Measurements from ENCODE around the gene RESF1.
"Not testable (repeated sequence)": the region's sequence is repeated elsewhere in the genome, so short reads cannot be mapped to it uniquely, and the experiment has no call there.

Gene RESF1

GRCh38 chr12:31959161-31959700 lies at the start of gene RESF1:
TSS of gene RESF1 (plus strand) at chr12:31959415. CDS start at chr12:31980956, 21,541 bp downstream.
- ATAC-seq = peak; percentile 85 to 88

DNA sequence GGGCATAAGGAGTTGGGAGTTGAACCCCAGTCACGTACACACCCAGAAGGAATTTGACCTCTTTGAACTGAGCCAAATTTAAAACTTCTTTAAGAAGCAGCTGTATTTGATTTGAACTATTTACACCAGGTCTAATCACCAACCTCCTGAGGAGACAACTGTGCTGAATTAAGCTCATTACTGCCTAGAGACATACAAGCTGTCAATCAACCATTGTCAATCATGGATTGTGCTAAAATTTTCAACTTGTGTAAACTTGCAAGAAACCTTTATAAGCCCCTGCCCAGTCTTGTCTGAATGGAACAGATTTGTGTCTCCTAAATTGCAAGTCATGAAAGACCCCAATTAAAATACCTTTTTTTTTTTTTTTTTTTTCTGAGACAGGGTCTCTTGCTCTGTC lies 44.3 kb upstream of the RESF1 start:
- no peak for ATAC-seq

DNA sequence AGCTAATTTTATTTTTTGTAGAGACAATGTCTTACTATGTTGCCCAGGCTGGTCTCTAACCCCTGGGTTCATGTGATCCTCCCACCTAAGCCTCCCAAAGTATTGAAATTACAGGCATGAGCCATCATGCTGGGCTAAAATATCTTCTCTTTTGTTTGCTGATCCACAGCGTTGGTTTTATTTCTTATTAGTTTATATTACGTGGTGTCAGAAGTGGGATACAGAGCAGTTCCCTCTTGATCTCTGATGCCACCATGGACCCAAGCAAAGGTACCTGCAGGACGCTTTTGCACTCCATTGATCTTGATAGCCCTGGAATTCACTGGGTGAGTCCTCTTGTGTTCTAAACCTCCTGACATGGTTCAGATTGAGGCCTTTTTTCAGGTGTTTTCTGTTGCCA lies 43.8 kb upstream of the RESF1 start:
- no peak for ATAC-seq

GRCh38 chr12:31922341-31923062 lies 36.7 kb upstream of the RESF1 start:
- no peak for ATAC-seq

DNA sequence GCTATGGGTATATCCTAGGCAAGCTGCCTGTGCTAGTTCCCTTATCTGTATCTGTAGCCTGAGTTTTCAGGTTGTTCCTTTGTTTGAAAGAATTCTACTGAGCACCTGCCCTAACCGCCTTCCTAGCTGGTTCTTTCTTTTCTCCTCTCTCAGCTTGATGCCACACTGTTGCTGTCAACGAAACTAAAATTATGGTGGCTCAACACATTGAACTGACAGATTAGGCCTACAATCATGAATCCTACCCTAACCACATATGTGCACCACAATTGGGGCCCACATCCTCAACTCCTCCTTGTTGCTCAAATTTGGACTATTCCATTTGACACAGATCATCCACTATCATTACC lies 36.2 kb upstream of the RESF1 start:
- no peak for ATAC-seq

DNA sequence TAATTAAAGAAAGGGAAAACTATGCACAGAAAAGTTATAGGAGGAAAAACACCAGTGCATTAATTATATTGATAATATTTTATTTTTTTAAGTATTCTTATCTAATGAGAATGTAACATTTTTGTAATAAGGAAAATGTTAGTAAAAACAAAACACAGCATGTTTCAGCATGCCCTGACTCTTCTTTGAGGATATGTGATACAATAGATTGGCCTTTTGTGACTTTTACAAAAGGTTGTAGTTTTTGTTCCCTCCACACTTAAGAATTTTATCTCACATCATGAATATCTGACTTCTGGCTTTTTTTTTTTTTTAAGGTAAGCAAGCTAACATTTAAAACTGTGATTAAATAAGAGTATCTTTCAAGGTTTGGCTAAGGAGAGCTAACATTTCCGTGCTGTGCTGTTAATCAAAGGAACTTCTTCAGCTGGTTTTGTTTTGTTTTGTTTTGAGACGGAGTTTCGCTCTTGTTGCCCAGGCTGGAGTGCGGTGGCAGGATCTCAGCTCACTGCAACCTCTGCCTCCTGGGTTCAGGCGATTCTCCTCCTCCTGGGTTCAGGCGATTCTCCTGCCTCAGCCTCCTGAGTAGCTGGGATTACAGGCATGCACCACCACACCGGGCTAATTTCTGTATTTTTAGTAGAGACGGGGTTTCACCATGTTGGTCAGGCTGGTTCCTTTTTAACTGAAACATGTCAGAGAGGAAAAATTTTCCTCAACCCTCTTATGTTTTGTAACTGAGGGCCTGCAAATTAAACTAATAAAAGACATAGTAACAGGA lies 30.8 kb upstream of the RESF1 start:
- ATAC-seq = peak; percentile 25 to 51

GRCh38 chr12:31929027-31929526 lies 30.1 kb upstream of the RESF1 start:
- peak; percentile 48 to 57 for ATAC-seq

- no peak for ATAC-seq
Measured at GRCh38 chr12:31931796-31932715, 27.2 kb upstream of the RESF1 start.

- ATAC-seq = no peak
Measured at GRCh38 chr12:31944299-31944698, 14.9 kb upstream of the RESF1 start.

DNA sequence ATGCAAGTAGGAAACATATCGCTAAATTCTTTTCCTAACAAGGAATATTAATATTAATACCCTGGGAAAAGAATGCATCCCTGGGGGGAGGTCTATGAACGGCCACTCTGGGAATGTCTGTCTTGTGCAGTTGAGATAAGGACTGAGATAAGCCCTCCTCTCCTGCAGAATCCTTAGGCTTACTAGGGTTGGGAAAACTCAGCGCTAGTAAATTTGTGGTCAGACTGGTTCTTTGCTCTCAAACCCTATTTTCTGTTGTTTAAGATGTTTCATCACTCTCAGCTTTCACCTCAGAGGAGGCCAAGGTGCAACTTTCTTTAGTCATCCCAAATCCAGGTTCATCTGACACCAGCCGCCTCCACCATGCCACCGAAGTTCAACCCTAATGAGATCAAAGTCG lies 11.2 kb upstream of the RESF1 start:
- no peak for ATAC-seq

DNA sequence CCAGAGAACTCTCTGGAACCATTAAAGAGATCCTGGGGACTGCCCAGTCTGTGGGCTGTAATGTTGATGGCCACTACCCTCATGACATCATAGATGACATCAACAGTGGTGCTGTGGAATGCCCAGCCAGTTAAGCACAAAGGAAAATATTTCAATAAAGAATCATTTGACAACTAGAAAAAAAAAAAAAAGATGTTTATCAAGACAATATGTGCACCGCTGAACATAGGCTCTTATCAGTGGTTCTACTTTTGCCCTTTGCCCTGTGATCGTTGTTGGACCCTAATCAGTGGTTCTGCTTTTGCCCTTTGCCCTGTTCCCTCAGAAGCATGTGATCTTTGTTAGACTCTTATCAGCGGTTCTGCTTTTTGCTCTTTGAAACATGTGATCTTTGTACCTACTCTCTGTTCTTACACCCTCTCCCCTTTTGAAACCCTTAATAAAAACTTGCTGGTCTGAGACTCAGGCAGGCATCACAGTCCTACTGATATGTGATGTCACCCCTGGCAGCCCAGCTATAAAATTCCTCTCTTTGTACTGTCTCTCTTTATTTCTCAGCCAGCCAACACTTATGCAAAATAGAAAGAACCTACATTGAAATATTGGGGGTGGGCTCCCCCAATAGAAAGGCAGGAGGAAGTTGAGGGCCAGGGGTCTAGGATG lies 10.4 kb upstream of the RESF1 start:
- ATAC-seq = not testable (repeated sequence)

DNA sequence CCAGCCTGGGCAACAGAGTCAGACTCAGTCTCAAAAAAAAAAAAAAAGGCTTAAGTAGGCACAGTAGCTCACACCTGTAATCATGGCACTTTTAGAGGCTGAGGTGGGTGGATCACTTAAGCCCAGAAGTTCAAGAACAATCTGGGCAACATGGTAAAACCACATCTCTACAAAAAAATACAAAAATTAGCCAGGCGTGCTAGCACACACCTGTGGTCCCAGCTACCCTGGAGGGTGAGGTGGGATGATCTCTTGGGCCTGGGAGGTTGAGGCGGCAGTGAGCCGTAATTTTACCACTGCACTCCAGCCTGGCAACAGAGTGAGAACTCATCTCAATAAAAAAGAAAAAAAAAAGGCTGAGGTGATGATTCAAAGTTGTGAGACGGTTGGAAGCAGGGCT lies 9.1 kb upstream of the RESF1 start:
- no peak for ATAC-seq

DNA sequence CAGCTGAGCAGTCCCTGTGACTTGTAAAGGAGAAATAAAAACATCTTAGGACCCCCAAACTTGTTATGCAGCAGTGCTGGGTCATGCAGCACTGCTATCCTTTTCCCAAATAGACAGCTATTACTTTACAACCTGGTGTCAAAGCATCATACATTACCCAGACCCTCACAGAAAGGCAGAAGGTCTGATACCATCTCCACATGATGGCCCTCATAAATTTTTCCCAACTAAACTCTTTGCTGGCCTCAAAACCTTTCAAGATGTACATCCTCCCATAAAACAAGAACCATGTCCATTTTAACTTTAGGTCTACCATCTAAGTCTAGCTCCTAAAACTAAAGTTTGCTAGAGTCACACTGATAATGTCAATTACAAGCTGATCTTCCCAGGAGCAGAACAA lies 8.7 kb upstream of the RESF1 start:
- no peak for ATAC-seq

DNA sequence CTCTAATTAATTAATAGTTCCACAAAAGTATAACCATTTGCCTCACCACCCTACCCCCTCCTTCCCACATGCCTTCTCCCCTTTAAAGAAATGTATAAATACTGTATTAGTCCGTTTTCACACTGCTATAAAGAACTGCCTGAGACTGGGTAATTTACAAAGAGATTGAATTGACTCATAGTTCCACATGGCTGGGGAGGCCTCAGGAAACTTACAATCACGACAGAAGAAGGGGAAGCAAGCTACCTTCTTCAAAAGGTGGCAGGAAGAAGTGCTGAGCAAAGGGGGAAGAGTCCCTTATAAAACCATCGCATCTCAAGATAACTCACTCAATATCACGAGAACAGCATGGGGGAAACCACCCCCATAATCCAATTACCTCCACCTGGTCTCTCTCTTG lies 8.2 kb upstream of the RESF1 start:
- peak; percentile 60 to 65 for ATAC-seq

GRCh38 chr12:31951939-31952338 lies 7.3 kb upstream of the RESF1 start:
- no peak for ATAC-seq

DNA sequence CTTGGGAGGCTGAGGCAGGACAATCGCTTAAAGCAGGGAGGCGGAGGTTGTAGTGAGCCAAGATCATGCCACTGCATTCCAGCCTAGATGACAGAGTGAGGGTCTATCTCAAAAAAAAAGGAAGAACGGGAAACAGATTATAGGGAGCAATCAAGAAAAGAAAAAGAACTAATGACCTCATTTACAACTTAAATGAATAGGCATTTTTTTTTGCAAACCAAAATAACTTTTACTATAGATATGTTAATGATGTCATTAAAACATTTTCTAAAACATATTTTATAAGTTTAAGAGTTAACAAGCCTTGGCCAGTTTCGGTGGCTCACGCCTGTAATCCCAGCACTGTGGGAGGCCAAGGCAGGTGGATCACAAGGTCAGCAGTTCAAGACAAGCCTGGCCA lies 6.8 kb upstream of the RESF1 start:
- ATAC-seq = no peak

- ATAC-seq = no peak
Measured at GRCh38 chr12:31954925-31955858, 4.0 kb upstream of the RESF1 start.

DNA sequence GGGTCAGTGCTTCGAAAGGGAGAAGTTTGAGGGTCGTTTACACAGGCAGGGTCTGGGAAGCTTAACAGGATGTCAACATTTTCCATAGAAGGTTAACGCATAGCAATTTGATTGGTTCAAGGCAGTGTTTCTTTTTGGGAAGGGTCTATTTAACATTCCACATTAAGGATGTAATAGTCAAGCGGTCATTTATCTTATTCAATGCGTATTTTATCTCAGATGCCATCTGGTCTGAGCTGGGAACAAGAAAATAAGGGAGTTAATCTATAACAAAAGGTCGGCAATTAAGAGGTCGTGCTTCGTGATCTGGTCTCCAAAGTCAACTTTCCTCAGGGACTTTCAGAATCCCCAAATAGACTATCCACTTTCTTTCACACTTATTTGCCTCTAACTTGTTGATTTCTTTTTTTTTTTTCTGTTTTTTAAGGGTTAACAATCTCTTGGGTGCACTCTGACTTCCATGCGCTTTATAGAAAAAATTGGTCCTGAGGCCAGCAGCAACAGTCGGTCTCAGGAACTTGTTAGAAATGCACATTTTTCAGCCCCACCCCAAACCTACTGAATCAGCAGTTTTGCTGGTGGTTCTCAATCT lies 550 bp upstream of the RESF1 start:
- no peak for ATAC-seq

GRCh38 chr12:31959701-31960391 lies 631 bp downstream of the RESF1 start:
- ATAC-seq = peak; percentile 52 to 54

DNA sequence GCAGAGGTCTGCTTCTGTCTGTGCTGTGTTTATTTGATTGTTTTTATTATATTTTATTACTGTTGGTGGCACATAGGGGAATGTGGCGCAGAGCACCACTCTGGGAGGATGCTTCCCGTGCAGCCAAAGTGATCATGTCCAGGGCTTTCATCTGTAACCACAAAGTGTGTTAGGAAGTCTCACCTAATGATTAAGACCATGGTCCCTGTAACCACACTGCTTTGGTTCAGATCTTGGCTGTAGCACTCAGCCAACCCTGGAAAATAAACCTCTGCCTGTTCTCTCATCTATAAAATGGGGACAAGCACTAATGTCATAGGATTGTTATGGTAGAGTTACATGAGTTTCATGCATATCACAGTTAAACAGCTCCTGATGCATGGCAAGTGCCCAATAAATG lies 1.9 kb downstream of the RESF1 start:
- ATAC-seq = no peak

All from activated CD4-positive, CD25-positive, alpha-beta regulatory T cell treated with anti-CD3 and anti-CD28 coated beads, Interleukin-2, amount 50 U/mL, for 24 hours (primary cell).